Upper lobe of left lung (tissue), 6 donors: Measurements from ENCODE around the gene TMEM132D. TPM values are rescaled to one million over a fixed set of nuclear protein-coding genes. Genes with fewer than 3 reads are reported as not detected.

Experiments
- ATAC-seq, 2 donors: fragments of 200-7000 bp; cut with Tn5 transposase; one replicate each; pipeline ENCODE4 v1.9.1; 2022; ENCODE audit warnings: mild to moderate bottlenecking in 2 of 2, moderate library complexity in 2 of 2; ENCODE audit not compliant: low FRiP score in 2 of 2
- DNase-seq, 2 donors: peaks; one replicate each; pipeline ENCODE4 v3.0.0-alpha.2; 2019 to 2020
- H3K27ac ChIP-seq, 4 donors: fragments of 200-600 bp; sonication (generic); one replicate each; pipeline ENCODE4 v1.5.1; 2016 to 2019
- H3K27me3 ChIP-seq, 4 donors: fragments of 200-600 bp; sonication (generic); one replicate each; pipeline ENCODE4 v1.5.1; 2017 to 2019
- H3K36me3 ChIP-seq, 4 donors: fragments of 200-600 bp; sonication (generic); one replicate each; pipeline ENCODE4 v1.5.1; 2016 to 2019
- H3K4me1 ChIP-seq, 4 donors: fragments of 200-600 bp; sonication (generic); one replicate each; pipeline ENCODE4 v1.5.1; 2018 to 2019
- H3K4me3 ChIP-seq, 4 donors: fragments of 200-600 bp; sonication (generic); one replicate each; pipeline ENCODE4 v1.5.1; 2017 to 2019; ENCODE audit warnings: mild to moderate bottlenecking in 2 of 4, moderate library complexity in 1 of 4
- H3K9me3 ChIP-seq, 4 donors: fragments of 200-600 bp; sonication (generic); one replicate each; pipeline ENCODE4 v1.5.1; 2018 to 2019
- EP300 ChIP-seq, 4 donors: sonication (generic); formaldehyde crosslinking; IDR thresholded peaks; one replicate each; pipeline ENCODE4 v1.5.1; 2017; ENCODE audit warnings: antibody characterized with exemption in 4 of 4, control low read depth in 2 of 4
- POLR2A ChIP-seq, 4 donors: fragments of 450-650 bp; IDR thresholded peaks; one replicate each; pipeline ENCODE4 v1.5.1; 2016 to 2017; ENCODE audit warnings: antibody characterized with exemption in 4 of 4, mild to moderate bottlenecking in 2 of 4
- POLR2AphosphoS5 ChIP-seq, 2 donors: sonication (generic); formaldehyde crosslinking; IDR thresholded peaks; one replicate each; pipeline ENCODE4 v1.5.1; 2017; ENCODE audit warnings: antibody characterized with exemption in 2 of 2
- WGBS, 2 donors: methylation state at CpG; one replicate each; pipeline ENCODE4 v1.1.5; 2017 to 2018; 5-methylcytosine and 5-hydroxymethylcytosine counted together
- total RNA-seq, 6 donors: library from RNA; depleted of rRNA in 4 of 6; stranded (reverse); fragments of >200 nt in 4 of 6; gene quantifications; one replicate each; pipeline versions ENCODE4 v1.1.0 to v1.2.1, GENCODE V29; 2016 to 2021
- TF ChIP-seq, protein P1 (sequence below), 6 experiments: fragments of 450-650 bp in 4 of 6; fragments of 200-600 bp in 2 of 6; sonication (generic) in 2 of 6; IDR thresholded peaks; one replicate each; pipeline ENCODE4 v1.5.1; 2016 to 2019; ENCODE audit warnings: antibody characterized with exemption in 6 of 6
- donor health status: DM: no; HTN: no; CAD: no; lungs with moderate emphysema.
- donor health status: DM: no; HTN: yes; CAD: no; lungs with severe emphysema.

Gene TMEM132D
- total RNA-seq = 1 to 10 TPM in 1 of 6 donors, under 1 TPM in 4, not detected in 1; 0.30 to 1.0 (median 0.79) TPM

GRCh38 chr12:129903956-129904829 is at the start of gene TMEM132D:
TMEM132D (minus strand) TSS chr12:129904025.
- Histone ChIP-seq H3K9me3 (no peaks in the 10 kb centered on the region), H3K27ac (no peak within 1 kb of the TSS), H3K27me3 (peaks cover 0 to 14% (median 6%) of the 10 kb centered on the region in 4 donors), H3K4me3 (no peak within 1 kb of the TSS), H3K4me1 (no peaks in the 10 kb centered on the region), H3K36me3 (no peaks in the 10 kb centered on the region)
- ATAC-seq (no peak), DNase-seq (peak in 1 of 2 donors; percentile 79)
- 13 to 28% methylated on average over 2 to 32 of the region's 77 CpGs for WGBS, 2 donors
- TF ChIP-seq POLR2AphosphoS5 (IDR thresholded peaks at IDR 0.05) (no peak), POLR2A (IDR thresholded peaks at IDR 0.05) (no peak), EP300 (IDR thresholded peaks at IDR 0.05) (no peak)
- TF ChIP-seq, protein P1, sequence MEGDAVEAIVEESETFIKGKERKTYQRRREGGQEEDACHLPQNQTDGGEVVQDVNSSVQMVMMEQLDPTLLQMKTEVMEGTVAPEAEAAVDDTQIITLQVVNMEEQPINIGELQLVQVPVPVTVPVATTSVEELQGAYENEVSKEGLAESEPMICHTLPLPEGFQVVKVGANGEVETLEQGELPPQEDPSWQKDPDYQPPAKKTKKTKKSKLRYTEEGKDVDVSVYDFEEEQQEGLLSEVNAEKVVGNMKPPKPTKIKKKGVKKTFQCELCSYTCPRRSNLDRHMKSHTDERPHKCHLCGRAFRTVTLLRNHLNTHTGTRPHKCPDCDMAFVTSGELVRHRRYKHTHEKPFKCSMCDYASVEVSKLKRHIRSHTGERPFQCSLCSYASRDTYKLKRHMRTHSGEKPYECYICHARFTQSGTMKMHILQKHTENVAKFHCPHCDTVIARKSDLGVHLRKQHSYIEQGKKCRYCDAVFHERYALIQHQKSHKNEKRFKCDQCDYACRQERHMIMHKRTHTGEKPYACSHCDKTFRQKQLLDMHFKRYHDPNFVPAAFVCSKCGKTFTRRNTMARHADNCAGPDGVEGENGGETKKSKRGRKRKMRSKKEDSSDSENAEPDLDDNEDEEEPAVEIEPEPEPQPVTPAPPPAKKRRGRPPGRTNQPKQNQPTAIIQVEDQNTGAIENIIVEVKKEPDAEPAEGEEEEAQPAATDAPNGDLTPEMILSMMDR (IDR thresholded peaks at IDR 0.05) = no peak

DNA sequence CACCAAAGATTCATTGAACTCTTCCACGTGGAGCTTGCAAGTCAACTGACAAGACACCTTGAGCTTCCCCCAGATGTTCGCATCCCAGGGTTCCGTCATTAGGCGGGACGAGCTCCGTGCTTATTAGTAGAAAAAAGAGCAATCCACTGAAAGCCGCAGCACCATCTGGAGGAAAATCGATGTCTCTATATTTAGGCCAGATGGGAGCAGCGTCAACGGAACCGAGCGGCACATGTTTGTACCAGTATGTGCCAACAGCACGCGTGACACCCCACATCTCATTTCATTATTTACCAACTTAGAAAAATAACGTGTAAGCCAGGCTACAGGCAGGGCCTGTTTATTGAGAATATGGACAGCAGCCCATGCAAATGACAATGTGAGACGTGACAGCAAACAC is 45.8 kb upstream of the TMEM132D start:
- Histone ChIP-seq H3K36me3 (no peaks in the 10 kb centered on the region), H3K4me3 (no peak overlapping the region), H3K4me1 (no peaks in the 10 kb centered on the region), H3K9me3 (no peaks in the 10 kb centered on the region), H3K27ac (no peak overlapping the region), H3K27me3 (no peaks in the 10 kb centered on the region)
- DNase-seq (no peak), ATAC-seq (no peak)
- WGBS, 2 donors = 80 to 81% methylated on average over 16 of the region's 16 CpGs
- no peak for TF ChIP-seq POLR2A (IDR thresholded peaks at IDR 0.05)
- TF ChIP-seq, protein P1 (IDR thresholded peaks at IDR 0.05) = no peak
- no peak for TF ChIP-seq POLR2AphosphoS5 (IDR thresholded peaks at IDR 0.05)
- no peak for TF ChIP-seq EP300 (IDR thresholded peaks at IDR 0.05)

DNA sequence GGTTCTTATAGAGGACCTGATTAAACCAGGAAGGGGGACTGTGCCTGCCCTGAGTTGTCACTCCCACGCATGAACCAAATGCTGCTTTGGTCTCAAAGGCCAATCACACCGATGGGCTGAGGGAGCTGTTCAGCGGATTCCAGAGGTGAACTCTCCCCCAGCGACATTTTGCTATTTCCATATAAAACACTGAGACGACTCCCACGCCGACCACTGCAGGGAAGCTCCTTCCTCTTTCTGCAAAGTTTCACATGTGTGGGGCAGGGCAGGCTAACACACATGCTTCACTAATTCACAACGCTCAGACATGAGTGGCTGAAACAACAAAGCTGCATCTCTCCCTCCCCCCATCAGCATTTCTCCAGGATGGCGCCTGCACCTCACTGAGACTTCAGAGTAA is 37.8 kb upstream of the TMEM132D start:
- TF ChIP-seq, protein P1 (IDR thresholded peaks at IDR 0.05) = no peak
- TF ChIP-seq POLR2AphosphoS5 (IDR thresholded peaks at IDR 0.05) (no peak), POLR2A (IDR thresholded peaks at IDR 0.05) (no peak), EP300 (IDR thresholded peaks at IDR 0.05) (no peak)
- DNase-seq (no peak), ATAC-seq (no peak)
- no peak overlapping the region for H3K4me3 ChIP-seq
- no peaks in the 10 kb centered on the region for H3K9me3 ChIP-seq
- 50 to 55% methylated on average over 7 to 9 of the region's 9 CpGs for WGBS, 2 donors
- no peaks in the 10 kb centered on the region for H3K36me3 ChIP-seq
- H3K27ac ChIP-seq = no peak overlapping the region
- H3K27me3 ChIP-seq = no peaks in the 10 kb centered on the region
- H3K4me1 ChIP-seq = no peaks in the 10 kb centered on the region

GRCh38 chr12:129938089-129938488 is 34.3 kb upstream of the TMEM132D start:
- ATAC-seq = no peak
- TF ChIP-seq, protein P1 (IDR thresholded peaks at IDR 0.05) = no peak
- TF ChIP-seq EP300 (IDR thresholded peaks at IDR 0.05) = no peak
- no peak overlapping the region for H3K27ac ChIP-seq
- no peaks in the 10 kb centered on the region for H3K27me3 ChIP-seq
- H3K4me1 ChIP-seq = no peaks in the 10 kb centered on the region
- DNase-seq = no peak
- H3K9me3 ChIP-seq = no peaks in the 10 kb centered on the region
- H3K4me3 ChIP-seq = no peak overlapping the region
- 45 to 53% methylated on average over 7 of the region's 7 CpGs for WGBS, 2 donors
- no peaks in the 10 kb centered on the region for H3K36me3 ChIP-seq

DNA sequence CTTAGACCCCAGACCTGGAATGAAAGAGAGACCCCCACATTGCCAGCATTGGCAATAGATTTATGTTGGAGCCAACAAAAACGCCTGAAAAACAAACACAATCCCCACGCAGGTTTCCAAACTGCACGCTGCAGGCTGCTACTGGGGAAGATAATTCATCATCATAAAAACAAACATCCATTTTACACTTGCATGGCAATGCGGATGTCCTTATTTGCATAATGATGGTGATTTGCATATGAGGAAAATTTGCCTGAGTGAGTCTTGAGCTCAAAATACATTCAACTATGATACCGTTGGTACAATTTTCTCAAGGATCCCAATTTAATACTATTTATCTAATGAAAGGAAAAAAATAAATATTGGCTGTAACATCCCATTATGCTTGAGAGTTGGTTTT is 33.6 kb upstream of the TMEM132D start:
- WGBS, 2 donors = 29 to 43% methylated on average over 5 of the region's 5 CpGs
- Histone ChIP-seq H3K27ac (no peak overlapping the region), H3K9me3 (no peaks in the 10 kb centered on the region), H3K36me3 (no peaks in the 10 kb centered on the region), H3K4me3 (no peak overlapping the region), H3K27me3 (no peaks in the 10 kb centered on the region), H3K4me1 (no peaks in the 10 kb centered on the region)
- TF ChIP-seq EP300 (IDR thresholded peaks at IDR 0.05) = no peak
- TF ChIP-seq POLR2AphosphoS5 (IDR thresholded peaks at IDR 0.05) = no peak
- DNase-seq (no peak), ATAC-seq (no peak)
